AG04450 (cell line): ENCODE data around the gene ZNF25. TPM values are rescaled to one million over a fixed set of nuclear protein-coding genes. Genes with fewer than 3 reads are reported as not detected.
"Not testable (repeated sequence)": the region's sequence is repeated elsewhere in the genome, so short reads cannot be mapped to it uniquely, and the experiment has no call there.

ENCODE experiments used
- CTCF ChIA-PET: fragments of 300-600, 350-600 bp; formaldehyde crosslinking; extraction: SDS; loops from one replicate; lab custom pipeline; 2022; ENCODE audit warnings: antibody characterized with exemption, inconsistent platforms; lab: Charles Lee
- POLR2A ChIA-PET: fragments of 350-600 bp; formaldehyde crosslinking; extraction: SDS; loops from one replicate; lab custom pipeline; 2021; ENCODE audit warnings: antibody characterized with exemption, inconsistent platforms; lab: Yijun Ruan, JAX
- DNase-seq: peaks from one replicate; pipeline ENCODE4 v3.0.0-alpha.2; 2011; ENCODE audit warnings: low read depth, low spot score
- H3K27ac ChIP-seq: one replicate; pipeline ENCODE4 v1.5.1; 2012; ENCODE audit warnings: low read depth, low read length, control low read depth
- H3K27me3 ChIP-seq: one replicate; pipeline ENCODE4 v1.6.0; 2012; ENCODE audit warnings: low read length; ENCODE audit not compliant: control insufficient read depth, insufficient read depth
- H3K4me3 ChIP-seq: 2 replicates; pipeline ENCODE4 v1.5.1; 2011; ENCODE audit warnings: mild to moderate bottlenecking, low read depth, low read length, control low read depth
- H3K9me3 ChIP-seq: 2 replicates; pipeline ENCODE4 v1.5.1; 2012; ENCODE audit warnings: low read length; ENCODE audit not compliant: control insufficient read depth, insufficient read depth
- CTCF ChIP-seq: IDR thresholded peaks from 2 replicates; pipeline ENCODE4 v1.5.1; 2011; ENCODE audit warnings: low read depth, low read length, control low read depth, inconsistent platforms
- polyA plus RNA-seq: library from polyadenylated mRNA; depleted of rRNA; stranded (reverse); fragments of >200 nt; gene quantifications from 2 replicates; pipeline ENCODE4 v1.2.3, GENCODE V29; 2011

The ZNF25 gene
- polyA plus RNA-seq, 1 experiment: 10.9 TPM

- H3K27me3 ChIP-seq: no peaks in the 10 kb centered on the region
- no peak overlapping the region for H3K4me3 ChIP-seq
- CTCF ChIA-PET: no interaction called here
- no peaks in the 10 kb centered on the region for H3K9me3 ChIP-seq
- no peak overlapping the region for H3K27ac ChIP-seq
- no peak for DNase-seq
- POLR2A ChIA-PET: no interaction called here
- TF ChIP-seq CTCF: no peak
Observed at GRCh38 chr10:38007991-38008390, 31.5 kb upstream of the ZNF25 start.

- TF ChIP-seq CTCF: no peak
- Histone ChIP-seq H3K27me3 (no peaks in the 10 kb centered on the region), H3K27ac (no peak overlapping the region), H3K4me3 (no peak overlapping the region), H3K9me3 (no peaks in the 10 kb centered on the region)
- no peak for DNase-seq
- ChIA-PET CTCF (no interaction called here), POLR2A (no interaction called here)
Observed at GRCh38 chr10:38007551-38007950, 31.1 kb upstream of the ZNF25 start.

- H3K4me3 ChIP-seq: no peak overlapping the region
- no peak overlapping the region for H3K27ac ChIP-seq
- POLR2A ChIA-PET: no interaction called here
- no peak for DNase-seq
- no peaks in the 10 kb centered on the region for H3K27me3 ChIP-seq
- TF ChIP-seq CTCF: no peak
- H3K9me3 ChIP-seq: no peaks in the 10 kb centered on the region
- CTCF ChIA-PET: no interaction called here
Observed at GRCh38 chr10:38003588-38003987, 27.1 kb upstream of the ZNF25 start.

GRCh38 chr10:38003026-38003425 is 26.6 kb upstream of the ZNF25 start:
- no peak for DNase-seq
- H3K4me3 ChIP-seq: no peak overlapping the region
- POLR2A ChIA-PET: no interaction called here
- CTCF ChIA-PET: interaction anchor here (1.4 kb wide), 1 partner anchor 26 kb away, joined by 12 read pairs; the partner anchor contains the start of gene ZNF25
- H3K27ac ChIP-seq: no peak overlapping the region
- no peaks in the 10 kb centered on the region for H3K27me3 ChIP-seq
- TF ChIP-seq CTCF: no peak
- H3K9me3 ChIP-seq: no peaks in the 10 kb centered on the region

DNA sequence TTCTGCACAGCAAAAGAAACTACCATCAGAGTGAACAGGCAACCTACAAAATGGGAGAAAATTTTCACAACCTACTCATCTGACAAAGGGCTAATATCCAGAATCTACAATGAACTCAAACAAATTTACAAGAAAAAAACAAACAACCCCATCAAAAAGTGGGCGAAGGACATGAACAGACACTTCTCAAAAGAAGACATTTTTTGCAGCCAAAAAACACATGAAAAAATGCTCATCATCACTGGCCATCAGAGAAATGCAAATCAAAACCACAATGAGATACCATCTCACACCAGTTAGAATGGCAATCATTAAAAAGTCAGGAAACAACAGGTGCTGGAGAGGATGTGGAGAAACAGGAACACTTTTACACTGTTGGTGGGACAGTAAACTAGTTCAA is 24.0 kb upstream of the ZNF25 start:
- POLR2A ChIA-PET, CTCF ChIA-PET: not testable (repeated sequence)

GRCh38 chr10:37998920-37999319 is 22.5 kb upstream of the ZNF25 start:
- H3K4me3 ChIP-seq, DNase-seq, H3K27ac ChIP-seq, POLR2A ChIA-PET, H3K9me3 ChIP-seq, H3K27me3 ChIP-seq, CTCF ChIA-PET: not testable (repeated sequence)

More for the DNA sequence above, 24.0 kb upstream of the ZNF25 start:
- not testable (repeated sequence) for H3K27me3 ChIP-seq, H3K27ac ChIP-seq, DNase-seq, H3K4me3 ChIP-seq, H3K9me3 ChIP-seq
